CD4-positive, alpha-beta T cell (primary cell): ENCODE results near the gene TOMM7. TPM values are rescaled to one million over a fixed set of nuclear protein-coding genes. Genes with fewer than 3 reads are reported as not detected.

Source experiments
- ATAC-seq: fragments of 200-7000 bp; cut with Tn5 transposase; one replicate; pipeline ENCODE4 v1.10.0; 2022; ENCODE audit warnings: mild to moderate bottlenecking; ENCODE audit not compliant: poor library complexity
- CTCF ChIA-PET: fragments of 350-600 bp; sonication (Branson Sonifier 250); formaldehyde crosslinking; loops from one replicate; lab custom pipeline; 2021; ENCODE audit warnings: antibody characterized with exemption, inconsistent platforms; lab: Charles Lee
- POLR2A ChIA-PET: fragments of 350-600 bp; sonication (Branson Sonifier 250); formaldehyde crosslinking; loops from one replicate; lab custom pipeline; 2021; ENCODE audit warnings: antibody characterized with exemption, inconsistent platforms; lab: Charles Lee
- DNase-seq, 14 experiments: peaks; one replicate each; pipeline ENCODE4 v3.0.0-alpha.2; 2013 to 2020; ENCODE audit warnings: mixed read lengths in 2 of 14
- H3K27ac ChIP-seq, 2 donors: one replicate each; pipeline versions ENCODE4 v1.5.1 to v1.7.0; 2013; ENCODE audit warnings: low read length in 2 of 2, low read depth in 1 of 2, mild to moderate bottlenecking in 1 of 2
- H3K27me3 ChIP-seq, 2 experiments: 1 replicate in 1 of 2; 2 replicates in 1 of 2; pipeline versions ENCODE4 v1.6.1 to v1.7.0; 2013; ENCODE audit warnings: low read length in 2 of 2, control low read depth in 1 of 2, mild to moderate bottlenecking in 1 of 2, moderate library complexity in 1 of 2; ENCODE audit not compliant: insufficient read depth in 2 of 2, control insufficient read depth in 1 of 2
- H3K36me3 ChIP-seq: one replicate; pipeline ENCODE4 v1.6.1; 2013; ENCODE audit warnings: low read length, control low read depth; ENCODE audit not compliant: insufficient read depth
- H3K4me1 ChIP-seq: one replicate; pipeline ENCODE4 v1.6.1; 2013; ENCODE audit warnings: low read length, control low read depth; ENCODE audit not compliant: insufficient read depth
- H3K4me3 ChIP-seq: one replicate; pipeline ENCODE4 v1.5.1; 2013; ENCODE audit warnings: mild to moderate bottlenecking, low read length, moderate library complexity
- H3K9me3 ChIP-seq, 2 experiments: 1 replicate in 1 of 2; 2 replicates in 1 of 2; pipeline versions ENCODE4 v1.6.1 to v1.7.0; 2013; ENCODE audit warnings: low read length in 2 of 2, mild to moderate bottlenecking in 2 of 2, control low read depth in 1 of 2, moderate library complexity in 1 of 2; ENCODE audit not compliant: control insufficient read depth in 1 of 2, insufficient read depth in 1 of 2
- H3K27ac Mint-ChIP-seq: one replicate; pipeline ENCODE4 v1.8.0; 2020; ENCODE audit warnings: mixed read lengths
- H3K27me3 Mint-ChIP-seq: one replicate; pipeline ENCODE4 v1.8.0; 2021; ENCODE audit warnings: mixed read lengths
- H3K36me3 Mint-ChIP-seq: one replicate; pipeline ENCODE4 v1.8.0; 2021; ENCODE audit warnings: low read depth, mixed read lengths
- H3K4me1 Mint-ChIP-seq: one replicate; pipeline ENCODE4 v1.8.0; 2021; ENCODE audit warnings: low read depth, mixed read lengths
- H3K4me3 Mint-ChIP-seq: one replicate; pipeline ENCODE4 v1.8.0; 2020; ENCODE audit warnings: mild to moderate bottlenecking, mixed read lengths
- H3K9me3 Mint-ChIP-seq: one replicate; pipeline ENCODE4 v1.8.0; 2020; ENCODE audit warnings: mixed read lengths
- intact Hi-C, 2 experiments: fragments of 100-400 bp; cut with DNase I in 1 of 2; cut with micrococcal nuclease in 1 of 2; formaldehyde crosslinking; loops; one replicate each; pipeline versions ENCODE4 v1.15.1 to v1.9.0; 2023 to 2025; cut with DNase I, micrococcal nuclease
- total RNA-seq, 174 experiments: library from RNA in 2 of 174; stranded (reverse) in 2 of 174; gene quantifications; one replicate each; pipeline ENCODE4 v1.2.3 and lab custom pipeline; 2021 to 2026
- TF ChIP-seq, protein P1 (sequence below): fragments of 200-600 bp; IDR thresholded peaks from one replicate; pipeline ENCODE4 v1.8.0; 2022; ENCODE audit warnings: antibody characterized with exemption, mild to moderate bottlenecking

TOMM7 gene
- total RNA-seq, 2 experiments from 2014 or later, result 503 to 549 TPM

DNA sequence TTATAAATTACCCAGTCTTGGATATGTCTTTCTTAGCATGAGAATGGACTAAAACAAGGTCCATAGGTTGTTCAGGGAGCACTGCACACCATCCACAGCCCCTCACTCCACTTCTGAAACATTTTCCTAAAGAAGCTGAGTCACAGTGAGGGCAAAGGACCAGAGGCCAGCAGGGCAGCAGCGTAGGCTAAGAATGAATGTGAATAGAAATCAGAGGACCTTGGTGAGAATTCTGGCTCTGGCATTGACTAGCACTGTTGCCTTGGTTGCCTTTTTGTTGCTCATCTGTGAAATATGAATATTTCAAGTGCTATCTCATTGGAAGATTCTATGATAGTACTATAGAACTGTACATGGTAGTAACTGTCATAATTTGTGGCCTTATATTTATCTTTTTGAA lies 41.7 kb upstream of the TOMM7 start:
- no peaks in the 10 kb centered on the region for H3K9me3 ChIP-seq
- no peak for ATAC-seq
- H3K9me3 Mint-ChIP-seq, result no peaks in the 10 kb centered on the region
- no peak for DNase-seq
- TF ChIP-seq, protein P1, sequence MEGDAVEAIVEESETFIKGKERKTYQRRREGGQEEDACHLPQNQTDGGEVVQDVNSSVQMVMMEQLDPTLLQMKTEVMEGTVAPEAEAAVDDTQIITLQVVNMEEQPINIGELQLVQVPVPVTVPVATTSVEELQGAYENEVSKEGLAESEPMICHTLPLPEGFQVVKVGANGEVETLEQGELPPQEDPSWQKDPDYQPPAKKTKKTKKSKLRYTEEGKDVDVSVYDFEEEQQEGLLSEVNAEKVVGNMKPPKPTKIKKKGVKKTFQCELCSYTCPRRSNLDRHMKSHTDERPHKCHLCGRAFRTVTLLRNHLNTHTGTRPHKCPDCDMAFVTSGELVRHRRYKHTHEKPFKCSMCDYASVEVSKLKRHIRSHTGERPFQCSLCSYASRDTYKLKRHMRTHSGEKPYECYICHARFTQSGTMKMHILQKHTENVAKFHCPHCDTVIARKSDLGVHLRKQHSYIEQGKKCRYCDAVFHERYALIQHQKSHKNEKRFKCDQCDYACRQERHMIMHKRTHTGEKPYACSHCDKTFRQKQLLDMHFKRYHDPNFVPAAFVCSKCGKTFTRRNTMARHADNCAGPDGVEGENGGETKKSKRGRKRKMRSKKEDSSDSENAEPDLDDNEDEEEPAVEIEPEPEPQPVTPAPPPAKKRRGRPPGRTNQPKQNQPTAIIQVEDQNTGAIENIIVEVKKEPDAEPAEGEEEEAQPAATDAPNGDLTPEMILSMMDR, result no peak
- no peak overlapping the region for H3K4me3 Mint-ChIP-seq
- no peaks in the 10 kb centered on the region for H3K27me3 Mint-ChIP-seq
- no peak overlapping the region for H3K27ac ChIP-seq
- peaks cover 8% of the 10 kb centered on the region for H3K4me1 Mint-ChIP-seq
- CTCF ChIA-PET, result interaction anchor here (0.9 kb wide), 1 partner anchor 13 kb away, joined by 4 read pairs; no protein-coding TSS in a partner anchor
- no peaks in the 10 kb centered on the region for H3K27me3 ChIP-seq
- no peak overlapping the region for H3K4me3 ChIP-seq
- no peaks in the 10 kb centered on the region for H3K4me1 ChIP-seq
- intact Hi-C loops, result no loop called here
- peaks cover 35% of the 10 kb centered on the region for H3K36me3 Mint-ChIP-seq
- no peak overlapping the region for H3K27ac Mint-ChIP-seq
- POLR2A ChIA-PET, result no interaction called here
- peaks cover 3% of the 10 kb centered on the region for H3K36me3 ChIP-seq

DNA sequence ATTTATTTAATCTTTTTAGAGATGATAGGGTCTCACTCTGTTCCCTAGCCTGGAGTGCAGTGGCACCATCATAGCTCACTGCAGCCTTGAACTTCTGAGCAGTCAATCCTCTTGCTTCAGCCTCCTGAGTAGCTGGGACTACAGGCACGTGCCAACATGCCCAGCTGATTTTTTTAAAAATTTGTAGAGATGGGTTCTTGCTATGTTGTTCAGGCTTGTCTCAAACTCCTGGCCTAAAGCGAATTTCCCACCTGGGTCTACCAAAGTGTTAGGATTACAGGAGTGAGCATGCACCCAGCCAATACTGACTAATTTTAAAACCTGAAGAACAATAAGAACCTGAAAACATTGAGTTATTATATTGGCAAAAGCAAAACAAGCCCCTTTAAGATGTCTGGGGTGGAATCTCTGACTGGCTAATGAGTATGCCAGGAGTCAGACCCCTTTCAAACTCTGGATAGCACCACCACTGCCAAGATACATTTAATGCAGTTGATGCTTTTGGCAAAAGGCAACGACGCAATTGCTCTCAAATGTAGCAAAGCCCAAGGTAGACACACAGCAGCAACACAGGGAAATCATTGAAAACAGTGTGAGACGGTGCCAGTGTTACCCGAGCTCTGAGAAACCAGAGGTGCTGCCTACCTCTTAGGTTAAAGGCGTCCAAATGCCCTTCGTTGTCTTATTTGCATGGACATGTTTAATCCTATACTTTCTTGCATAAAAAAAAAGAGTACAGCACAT lies 40.7 kb upstream of the TOMM7 start:
- Mint-ChIP-seq H3K4me3 (no peak overlapping the region), H3K9me3 (no peaks in the 10 kb centered on the region), H3K27ac (no peak overlapping the region), H3K27me3 (no peaks in the 10 kb centered on the region), H3K36me3 (peaks cover 37% of the 10 kb centered on the region), H3K4me1 (peaks cover 8% of the 10 kb centered on the region)
- intact Hi-C loops, result no loop called here
- ChIA-PET POLR2A (no interaction called here), CTCF (no interaction called here)
- no peaks in the 10 kb centered on the region for H3K4me1 ChIP-seq
- H3K36me3 ChIP-seq, result peaks cover 9% of the 10 kb centered on the region
- no peaks in the 10 kb centered on the region for H3K27me3 ChIP-seq
- no peak for DNase-seq
- no peak overlapping the region for H3K4me3 ChIP-seq
- H3K9me3 ChIP-seq, result no peaks in the 10 kb centered on the region
- TF ChIP-seq, protein P1, result no peak
- H3K27ac ChIP-seq, result no peak overlapping the region
- ATAC-seq, result no peak

DNA sequence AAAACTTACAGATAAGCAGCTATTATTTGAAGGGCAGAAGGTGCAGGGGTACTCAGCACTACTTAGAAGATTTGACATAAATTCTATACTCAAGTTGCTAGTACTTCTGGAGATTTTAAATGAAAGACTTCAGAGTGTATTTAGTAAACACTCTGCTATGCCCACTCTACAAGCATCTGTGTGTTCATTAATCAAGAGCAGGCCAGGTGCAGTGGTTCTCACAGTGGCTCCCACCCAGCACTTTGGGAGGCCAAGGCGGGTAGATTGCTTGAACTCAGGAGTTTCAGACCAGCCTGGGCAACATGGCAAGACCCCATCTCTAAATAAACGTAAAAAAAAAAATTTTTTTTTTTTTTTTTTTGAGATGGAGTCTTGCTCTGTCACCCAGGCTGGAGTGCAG lies 38.9 kb upstream of the TOMM7 start:
- Mint-ChIP-seq H3K4me3 (no peak overlapping the region), H3K36me3 (peaks cover 37% of the 10 kb centered on the region), H3K9me3 (no peaks in the 10 kb centered on the region), H3K4me1 (peaks cover 12% of the 10 kb centered on the region), H3K27me3 (no peaks in the 10 kb centered on the region), H3K27ac (no peak overlapping the region)
- H3K4me3 ChIP-seq, result no peak overlapping the region
- POLR2A ChIA-PET, result interaction anchor here (1.4 kb wide), 1 partner anchor 12 kb away, joined by 3 read pairs; no protein-coding TSS in a partner anchor
- no peak for DNase-seq
- H3K27ac ChIP-seq, result no peak overlapping the region
- H3K36me3 ChIP-seq, result peaks cover 15% of the 10 kb centered on the region
- H3K9me3 ChIP-seq, result no peaks in the 10 kb centered on the region
- intact Hi-C loops, result no loop called here
- H3K4me1 ChIP-seq, result no peaks in the 10 kb centered on the region
- no peaks in the 10 kb centered on the region for H3K27me3 ChIP-seq
- no peak for ATAC-seq
- TF ChIP-seq, protein P1, result no peak
- CTCF ChIA-PET, result no interaction called here
